B cell (primary cell): ENCODE measurements around the gene BMS1. TPM values are rescaled to one million over a fixed set of nuclear protein-coding genes. Genes with fewer than 3 reads are reported as not detected.

ENCODE experiments used
- ATAC-seq: fragments of 200-7000 bp; cut with Tn5 transposase; one replicate; pipeline ENCODE4 v1.10.0; 2021; ENCODE audit warnings: low read depth, mild to moderate bottlenecking, moderate number of reproducible peaks, moderate library complexity
- CTCF ChIA-PET: fragments of 350-600 bp; sonication (Branson Sonifier 250); formaldehyde crosslinking; loops from one replicate; lab custom pipeline; 2021; ENCODE audit warnings: antibody characterized with exemption, inconsistent platforms; lab: Charles Lee
- POLR2A ChIA-PET: fragments of 350-600 bp; sonication (Branson Sonifier 250); formaldehyde crosslinking; loops from one replicate; lab custom pipeline; 2021; ENCODE audit warnings: antibody characterized with exemption; lab: Charles Lee
- DNase-seq: peaks from one replicate; pipeline ENCODE4 v3.0.0; 2013
- H2AFZ ChIP-seq: 2 replicates; pipeline ENCODE4 v1.6.1; 2012; ENCODE audit warnings: mild to moderate bottlenecking, low read depth, low read length; ENCODE audit not compliant: insufficient read depth, poor library complexity, severe bottlenecking
- H3K27ac ChIP-seq, 2 donors: 1 replicate in 1 of 2; 2 replicates in 1 of 2; pipeline ENCODE4 v1.5.1; 2012 to 2013; ENCODE audit warnings: low read length in 2 of 2, mild to moderate bottlenecking in 2 of 2, moderate library complexity in 1 of 2
- H3K27me3 ChIP-seq, 4 experiments: fragments of 200-600 bp in 1 of 4; sonication (generic) in 1 of 4; replicated peaks in 1 of 4; 1 replicate in 2 of 4; 2 replicates in 2 of 4; pipeline versions ENCODE4 v1.6.1 to v1.7.0; 2013 to 2016; ENCODE audit warnings: low read length in 3 of 4, mild to moderate bottlenecking in 2 of 4, mixed read lengths in 1 of 4, moderate library complexity in 1 of 4; ENCODE audit not compliant: insufficient read depth in 4 of 4, control insufficient read depth in 3 of 4; ENCODE audit errors: control extremely low read depth in 1 of 4
- H3K36me3 ChIP-seq, 2 experiments: replicated peaks in 1 of 2; 1 replicate in 1 of 2; 2 replicates in 1 of 2; pipeline versions ENCODE4 v1.6.1 to v1.7.1; 2013; ENCODE audit warnings: low read length in 1 of 2; ENCODE audit not compliant: insufficient read depth in 2 of 2, control insufficient read depth in 1 of 2; ENCODE audit errors: control extremely low read depth in 1 of 2, extremely low read depth in 1 of 2
- H3K4me1 ChIP-seq, 2 donors: fragments of 200-600 bp in 1 of 2; sonication (generic) in 1 of 2; 1 replicate in 1 of 2; 2 replicates in 1 of 2; pipeline versions ENCODE4 v1.5.1 to v1.6.1; 2013 to 2017; ENCODE audit warnings: low read length in 2 of 2; ENCODE audit not compliant: control insufficient read depth in 2 of 2, insufficient read depth in 2 of 2
- H3K4me2 ChIP-seq: replicated peaks from 2 replicates; pipeline ENCODE3; 2012; ENCODE audit warnings: mild to moderate bottlenecking, low read depth, low read length; ENCODE audit not compliant: poor library complexity, severe bottlenecking
- H3K4me3 ChIP-seq, 5 experiments: fragments of 200-600 bp in 1 of 5; sonication (generic) in 1 of 5; 1 replicate in 3 of 5; 2 replicates in 2 of 5; pipeline versions ENCODE4 v1.5.1 to v1.7.0; 2011 to 2016; ENCODE audit warnings: low read length in 4 of 5, mild to moderate bottlenecking in 4 of 5, low read depth in 2 of 5, control low read depth in 1 of 5, moderate library complexity in 1 of 5; ENCODE audit not compliant: insufficient read depth in 1 of 5; ENCODE audit errors: control extremely low read depth in 1 of 5, extremely low read depth in 1 of 5
- H3K79me2 ChIP-seq: fragments of 200-600 bp; sonication (generic); one replicate; pipeline ENCODE4 v1.6.0; 2016; ENCODE audit warnings: low read length; ENCODE audit not compliant: control insufficient read depth, insufficient read depth
- H3K9ac ChIP-seq: fragments of 200-600 bp; sonication (generic); 2 replicates; pipeline ENCODE4 v1.6.1; 2017; ENCODE audit warnings: mild to moderate bottlenecking, low read length, moderate library complexity
- H3K9me3 ChIP-seq, 3 donors: one replicate each; pipeline versions ENCODE4 v1.6.1 to v1.7.1; 2013; ENCODE audit warnings: low read length in 2 of 3; ENCODE audit not compliant: control insufficient read depth in 2 of 3, insufficient read depth in 1 of 3; ENCODE audit errors: control extremely low read depth in 1 of 3
- H4K20me1 ChIP-seq: 2 replicates; pipeline ENCODE4 v1.6.0; 2012; ENCODE audit warnings: mild to moderate bottlenecking, low read length; ENCODE audit not compliant: insufficient read depth, control insufficient read depth, poor library complexity, severe bottlenecking
- H3K27ac Mint-ChIP-seq: one replicate; pipeline ENCODE4 v1.8.0; 2021; ENCODE audit warnings: mixed read lengths
- H3K27me3 Mint-ChIP-seq: one replicate; pipeline ENCODE4 v1.8.0; 2021; ENCODE audit warnings: mixed read lengths
- H3K4me1 Mint-ChIP-seq: one replicate; pipeline ENCODE4 v1.8.0; 2021; ENCODE audit warnings: mixed read lengths
- H3K4me3 Mint-ChIP-seq: one replicate; pipeline ENCODE4 v1.8.0; 2021; ENCODE audit warnings: mixed read lengths
- H3K9me3 Mint-ChIP-seq: one replicate; pipeline ENCODE4 v1.8.0; 2022; ENCODE audit warnings: mixed read lengths; ENCODE audit not compliant: insufficient read depth
- EZH2 ChIP-seq: IDR thresholded peaks from 2 replicates; pipeline ENCODE4 v1.6.1; 2012; ENCODE audit warnings: borderline replicate concordance, low read depth, mild to moderate bottlenecking, moderate library complexity, low read length; ENCODE audit not compliant: insufficient read depth, poor library complexity, severe bottlenecking
- WGBS: methylation state at CpG from one replicate; pipeline ENCODE4 v1.1.5; 2013; ENCODE audit warnings: missing lambda C conversion rate; ENCODE audit not compliant: insufficient coverage; 5-methylcytosine and 5-hydroxymethylcytosine counted together
- intact Hi-C: fragments of 100-400 bp; cut with micrococcal nuclease; formaldehyde crosslinking; loops from one replicate; pipeline ENCODE4 v1.10.0; 2022
- polyA plus RNA-seq: library from polyadenylated mRNA; depleted of rRNA; stranded (reverse); fragments of >200 nt; gene quantifications from 2 replicates; pipeline ENCODE4 v1.2.3, GENCODE V29; 2012
- total RNA-seq, 2 donors: library from RNA; stranded (reverse); fragments of 120-200 nt in 1 of 2; gene quantifications; 1 replicate in 1 of 2; 2 replicates in 1 of 2; pipeline versions ENCODE4 v1.2.3 to v1.2.4, GENCODE V29; 2013 to 2022
- TF ChIP-seq, protein P1 (sequence below): fragments of 200-600 bp; IDR thresholded peaks from one replicate; pipeline ENCODE4 v1.8.0; 2022; ENCODE audit warnings: antibody characterized with exemption, mild to moderate bottlenecking

The BMS1 gene
- total and polyA plus RNA-seq, 2 donors (not counting 1 experiment from before 2014, with no cell fraction given): 3.1 to 17.5 TPM

DNA sequence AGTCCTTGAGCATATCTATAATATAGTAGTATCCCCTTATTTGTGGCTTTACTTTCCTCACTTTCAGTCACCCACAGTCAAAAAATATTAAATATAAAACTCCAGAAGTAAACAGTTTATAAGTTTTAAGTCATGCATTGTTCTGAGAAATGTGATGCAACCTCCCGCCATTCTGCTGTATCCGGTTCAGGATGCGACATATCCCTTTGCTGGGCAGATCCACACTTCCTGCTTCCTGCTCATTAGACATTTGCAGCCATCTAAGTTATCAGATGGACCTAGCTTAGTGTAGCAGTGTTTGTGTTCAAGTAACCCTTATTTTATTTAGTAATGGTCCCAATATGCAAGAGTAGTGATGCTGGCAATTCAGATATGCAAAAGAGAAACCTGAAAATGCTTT is 38.9 kb upstream of the BMS1 start:
- Histone ChIP-seq H2AFZ (no peak overlapping the region), H3K27me3 (peaks cover 0 to 6% (median 1%) of the 10 kb centered on the region in 4 experiments), H3K36me3 (no peaks in the 10 kb centered on the region), H3K79me2 (no peaks in the 10 kb centered on the region), H3K9me3 (peaks cover 0 to 5% (median 4%) of the 10 kb centered on the region in 3 donors), H4K20me1 (no peaks in the 10 kb centered on the region), H3K4me3 (no peak overlapping the region), H3K4me1 (no peaks in the 10 kb centered on the region), H3K27ac (no peak overlapping the region), H3K4me2 (no peak overlapping the region), H3K9ac (no peak overlapping the region)
- 73% methylated on average over 3 of the region's 3 CpGs for WGBS
- ATAC-seq (no peak), DNase-seq (no peak)
- H3K4me3 Mint-ChIP-seq: no peak overlapping the region
- TF ChIP-seq EZH2: no peak
- TF ChIP-seq, protein P1, sequence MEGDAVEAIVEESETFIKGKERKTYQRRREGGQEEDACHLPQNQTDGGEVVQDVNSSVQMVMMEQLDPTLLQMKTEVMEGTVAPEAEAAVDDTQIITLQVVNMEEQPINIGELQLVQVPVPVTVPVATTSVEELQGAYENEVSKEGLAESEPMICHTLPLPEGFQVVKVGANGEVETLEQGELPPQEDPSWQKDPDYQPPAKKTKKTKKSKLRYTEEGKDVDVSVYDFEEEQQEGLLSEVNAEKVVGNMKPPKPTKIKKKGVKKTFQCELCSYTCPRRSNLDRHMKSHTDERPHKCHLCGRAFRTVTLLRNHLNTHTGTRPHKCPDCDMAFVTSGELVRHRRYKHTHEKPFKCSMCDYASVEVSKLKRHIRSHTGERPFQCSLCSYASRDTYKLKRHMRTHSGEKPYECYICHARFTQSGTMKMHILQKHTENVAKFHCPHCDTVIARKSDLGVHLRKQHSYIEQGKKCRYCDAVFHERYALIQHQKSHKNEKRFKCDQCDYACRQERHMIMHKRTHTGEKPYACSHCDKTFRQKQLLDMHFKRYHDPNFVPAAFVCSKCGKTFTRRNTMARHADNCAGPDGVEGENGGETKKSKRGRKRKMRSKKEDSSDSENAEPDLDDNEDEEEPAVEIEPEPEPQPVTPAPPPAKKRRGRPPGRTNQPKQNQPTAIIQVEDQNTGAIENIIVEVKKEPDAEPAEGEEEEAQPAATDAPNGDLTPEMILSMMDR: no peak
- H3K9me3 Mint-ChIP-seq: peaks cover 4% of the 10 kb centered on the region
- peaks cover 10% of the 10 kb centered on the region for H3K27me3 Mint-ChIP-seq
- POLR2A ChIA-PET: no interaction called here
- H3K27ac Mint-ChIP-seq: no peak overlapping the region
- intact Hi-C loops: no loop called here
- CTCF ChIA-PET: no interaction called here
- no peaks in the 10 kb centered on the region for H3K4me1 Mint-ChIP-seq

DNA sequence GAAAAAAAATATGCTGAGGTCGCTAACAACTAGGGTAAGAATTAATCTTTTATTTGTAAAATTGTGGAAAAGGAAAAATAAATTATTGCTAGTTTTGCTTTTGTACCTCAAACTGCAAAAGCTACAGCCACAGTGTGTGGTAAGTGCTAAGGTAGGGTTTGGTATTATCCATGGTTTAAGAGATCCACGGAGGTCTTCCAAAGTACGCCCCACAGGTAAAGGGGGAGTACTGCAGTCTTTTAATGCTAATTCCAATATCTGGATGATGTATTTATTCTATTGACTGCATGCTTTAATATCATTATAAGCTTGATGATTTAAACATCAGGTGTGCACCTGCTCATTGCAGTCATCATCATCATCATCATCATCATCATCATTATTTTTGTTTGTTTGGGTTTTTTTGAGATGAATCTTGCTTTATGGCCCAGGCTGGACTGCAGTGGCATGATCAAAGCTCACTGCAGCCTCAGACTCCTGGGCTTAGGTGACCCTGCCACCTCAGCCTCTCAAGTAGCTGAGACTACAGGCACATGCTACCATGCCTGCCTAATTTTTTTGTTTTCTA is 38.4 kb upstream of the BMS1 start:
- no peaks in the 10 kb centered on the region for H3K36me3 ChIP-seq
- WGBS: 80% methylated on average over 1 of the region's 3 CpGs
- ATAC-seq (no peak), DNase-seq (no peak)
- ChIA-PET POLR2A (no interaction called here), CTCF (no interaction called here)
- H3K4me3 ChIP-seq: no peak overlapping the region
- H3K27me3 Mint-ChIP-seq: peaks cover 12% of the 10 kb centered on the region
- TF ChIP-seq, protein P1: no peak
- intact Hi-C loops: no loop called here
- H3K9me3 ChIP-seq: peaks cover 0 to 5% (median 4%) of the 10 kb centered on the region in 3 donors
- H4K20me1 ChIP-seq: no peaks in the 10 kb centered on the region
- H3K79me2 ChIP-seq: no peaks in the 10 kb centered on the region
- no peak overlapping the region for H3K27ac Mint-ChIP-seq
- no peaks in the 10 kb centered on the region for H3K4me1 ChIP-seq
- no peak overlapping the region for H3K4me2 ChIP-seq
- H3K27ac ChIP-seq: no peak overlapping the region
- H3K4me3 Mint-ChIP-seq: no peak overlapping the region
- no peaks in the 10 kb centered on the region for H3K4me1 Mint-ChIP-seq
- H3K9ac ChIP-seq: no peak overlapping the region
- peaks cover 0 to 6% (median 2%) of the 10 kb centered on the region in 4 experiments for H3K27me3 ChIP-seq
- no peak overlapping the region for H2AFZ ChIP-seq
- H3K9me3 Mint-ChIP-seq: peaks cover 4% of the 10 kb centered on the region
